GM18511 (cell line): ENCODE data around the gene CXCR2.
"Not testable (repeated sequence)": the region's sequence is repeated elsewhere in the genome, so short reads cannot be mapped to it uniquely, and the experiment has no call there.

ENCODE experiments used
- ATAC-seq: cut with Tn5 transposase; IDR thresholded peaks from one replicate; pipeline ENCODE4 v1.9.1; 2021; ENCODE audit warnings: mild to moderate bottlenecking, moderate library complexity; ENCODE audit not compliant: unreplicated experiment

CXCR2 gene

GRCh38 chr2:218125626-218126080, at the start of gene CXCR2:
TSS of gene CXCR2 (plus strand) at chr2:218126028. CDS start at chr2:218134802, 8,774 bp downstream.
- ATAC-seq: peak; percentile 58

- no peak for ATAC-seq
Measured at GRCh38 chr2:218077464-218078216, 48.2 kb upstream of the CXCR2 start.

- ATAC-seq: no peak
Measured at GRCh38 chr2:218079943-218080913, 45.6 kb upstream of the CXCR2 start.

GRCh38 chr2:218081063-218081462, 44.8 kb upstream of the CXCR2 start:
- ATAC-seq: peak; percentile 97

GRCh38 chr2:218081695-218082094, 44.1 kb upstream of the CXCR2 start:
- ATAC-seq: no peak

- no peak for ATAC-seq
Measured at GRCh38 chr2:218082586-218083351, 43.1 kb upstream of the CXCR2 start.

- ATAC-seq: no peak
Measured at GRCh38 chr2:218083352-218083676, 42.5 kb upstream of the CXCR2 start.

- ATAC-seq: no peak
Measured at GRCh38 chr2:218086478-218086877, 39.4 kb upstream of the CXCR2 start.

- no peak for ATAC-seq
Measured at GRCh38 chr2:218089259-218089658, 36.6 kb upstream of the CXCR2 start.

- ATAC-seq: no peak
Measured at GRCh38 chr2:218091746-218092145, 34.1 kb upstream of the CXCR2 start.

- ATAC-seq: no peak
Measured at GRCh38 chr2:218093879-218094278, 31.9 kb upstream of the CXCR2 start.

- ATAC-seq: no peak
Measured at GRCh38 chr2:218095853-218096252, 30.0 kb upstream of the CXCR2 start.

- no peak for ATAC-seq
Measured at GRCh38 chr2:218097975-218098374, 27.9 kb upstream of the CXCR2 start.

GRCh38 chr2:218108834-218109233, 17.0 kb upstream of the CXCR2 start:
- ATAC-seq: not testable (repeated sequence)

- ATAC-seq: not testable (repeated sequence)
Measured at GRCh38 chr2:218121789-218122188, 4.0 kb upstream of the CXCR2 start.

- not testable (repeated sequence) for ATAC-seq
Measured at GRCh38 chr2:218122286-218122685, 3.5 kb upstream of the CXCR2 start.

GRCh38 chr2:218123986-218124385, 1.8 kb upstream of the CXCR2 start:
- ATAC-seq: no peak

- ATAC-seq: no peak
Measured at GRCh38 chr2:218125095-218125494, 733 bp upstream of the CXCR2 start.

GRCh38 chr2:218127929-218128455, 2.2 kb downstream of the CXCR2 start:
- no peak for ATAC-seq

- ATAC-seq: no peak
Measured at GRCh38 chr2:218128781-218129457, 3.1 kb downstream of the CXCR2 start.
